BLaER1 (cell line): ENCODE data around the gene CMSS1.

Experiments used
- H3K27ac ChIP-seq: shearing (Covaris generic); formaldehyde crosslinking; 2 replicates; pipeline ENCODE4 v1.8.1; 2022
- H3K27me3 ChIP-seq: shearing (Covaris generic); formaldehyde crosslinking; 2 replicates; pipeline ENCODE4 v1.8.1; 2022
- H3K36me3 ChIP-seq: shearing (Covaris generic); formaldehyde crosslinking; 2 replicates; pipeline ENCODE4 v1.8.1; 2022
- H3K4me1 ChIP-seq: shearing (Covaris generic); formaldehyde crosslinking; 2 replicates; pipeline ENCODE4 v1.8.1; 2022
- H3K4me2 ChIP-seq: shearing (Covaris generic); formaldehyde crosslinking; 2 replicates; pipeline ENCODE4 v1.8.1; 2022
- H3K4me3 ChIP-seq: shearing (Covaris generic); formaldehyde crosslinking; 2 replicates; pipeline ENCODE4 v1.8.1; 2022
- H3K9ac ChIP-seq: shearing (Covaris generic); formaldehyde crosslinking; 2 replicates; pipeline ENCODE4 v1.8.1; 2022
- H3K9me3 ChIP-seq: shearing (Covaris generic); formaldehyde crosslinking; 2 replicates; pipeline ENCODE4 v1.8.1; 2022
- H4K20me1 ChIP-seq: shearing (Covaris generic); formaldehyde crosslinking; 2 replicates; pipeline ENCODE4 v1.8.1; 2022
- Cebpa-rat ChIP-seq: shearing (Covaris generic); IDR thresholded peaks from 2 replicates; pipeline ENCODE4 v1.8.1; 2022

The CMSS1 gene

GRCh38 chr3:99895131-99895696 lies 77.6 kb downstream of the CMSS1 start:
- no peak overlapping the region for H3K9ac ChIP-seq
- no peaks in the 10 kb centered on the region for H3K9me3 ChIP-seq
- peak overlapping the region; percentile 43 for H3K4me2 ChIP-seq
- TF ChIP-seq Cebpa-rat, result no peak
- peaks cover 27% of the 10 kb centered on the region; the same call in 1 of the 2 replicates for H4K20me1 ChIP-seq
- H3K27me3 ChIP-seq, result no peaks in the 10 kb centered on the region
- H3K27ac ChIP-seq, result no peak overlapping the region
- no peaks in the 10 kb centered on the region for H3K36me3 ChIP-seq
- no peak overlapping the region for H3K4me3 ChIP-seq
- H3K4me1 ChIP-seq, result peaks cover 20% of the 10 kb centered on the region

- Histone ChIP-seq H3K36me3 (no peaks in the 10 kb centered on the region), H4K20me1 (peaks cover 27% of the 10 kb centered on the region; the same call in 1 of the 2 replicates), H3K27me3 (no peaks in the 10 kb centered on the region), H3K4me3 (no peak overlapping the region), H3K4me2 (peak overlapping the region; percentile 43), H3K9ac (no peak overlapping the region), H3K27ac (no peak overlapping the region), H3K4me1 (peaks cover 20% of the 10 kb centered on the region), H3K9me3 (no peaks in the 10 kb centered on the region)
- TF ChIP-seq Cebpa-rat, result no peak
These were observed 78.2 kb downstream of the CMSS1 start for GRCh38 chr3:99895703-99896441.

GRCh38 chr3:99896482-99896881 lies 78.8 kb downstream of the CMSS1 start:
- no peak overlapping the region for H3K4me3 ChIP-seq
- TF ChIP-seq Cebpa-rat, result no peak
- H3K9me3 ChIP-seq, result no peaks in the 10 kb centered on the region
- H3K9ac ChIP-seq, result no peak overlapping the region
- peak overlapping the region; percentile 43 for H3K4me2 ChIP-seq
- no peaks in the 10 kb centered on the region for H3K27me3 ChIP-seq
- peaks cover 20% of the 10 kb centered on the region for H3K4me1 ChIP-seq
- peaks cover 27% of the 10 kb centered on the region; the same call in 1 of the 2 replicates for H4K20me1 ChIP-seq
- no peak overlapping the region for H3K27ac ChIP-seq
- H3K36me3 ChIP-seq, result no peaks in the 10 kb centered on the region

GRCh38 chr3:99899603-99900002 lies 81.9 kb downstream of the CMSS1 start:
- Histone ChIP-seq H3K27ac (no peak overlapping the region), H3K9ac (no peak overlapping the region), H3K27me3 (no peaks in the 10 kb centered on the region), H4K20me1 (peaks cover 16% of the 10 kb centered on the region; the same call in 1 of the 2 replicates), H3K36me3 (no peaks in the 10 kb centered on the region), H3K4me3 (no peak overlapping the region), H3K9me3 (no peaks in the 10 kb centered on the region), H3K4me2 (no peak overlapping the region), H3K4me1 (peaks cover 20% of the 10 kb centered on the region)
- TF ChIP-seq Cebpa-rat, result no peak

GRCh38 chr3:99900248-99900647 lies 82.6 kb downstream of the CMSS1 start:
- peaks cover 14% of the 10 kb centered on the region for H3K4me1 ChIP-seq
- no peaks in the 10 kb centered on the region for H3K27me3 ChIP-seq
- H3K36me3 ChIP-seq, result no peaks in the 10 kb centered on the region
- H4K20me1 ChIP-seq, result peaks cover 11% of the 10 kb centered on the region; the same call in 1 of the 2 replicates
- no peak for TF ChIP-seq Cebpa-rat
- H3K9me3 ChIP-seq, result no peaks in the 10 kb centered on the region
- no peak overlapping the region for H3K27ac ChIP-seq
- H3K4me2 ChIP-seq, result no peak overlapping the region
- H3K9ac ChIP-seq, result no peak overlapping the region
- no peak overlapping the region for H3K4me3 ChIP-seq

- no peak overlapping the region for H3K4me3 ChIP-seq
- no peak overlapping the region for H3K27ac ChIP-seq
- peaks cover 3% of the 10 kb centered on the region for H3K4me1 ChIP-seq
- H4K20me1 ChIP-seq, result peaks cover 6% of the 10 kb centered on the region; the same call in 1 of the 2 replicates
- H3K4me2 ChIP-seq, result no peak overlapping the region
- no peaks in the 10 kb centered on the region for H3K27me3 ChIP-seq
- no peaks in the 10 kb centered on the region for H3K36me3 ChIP-seq
- H3K9ac ChIP-seq, result no peak overlapping the region
- H3K9me3 ChIP-seq, result no peaks in the 10 kb centered on the region
- TF ChIP-seq Cebpa-rat, result no peak
These were observed 83.7 kb downstream of the CMSS1 start for GRCh38 chr3:99901200-99901926.

GRCh38 chr3:99902091-99902490 lies 84.4 kb downstream of the CMSS1 start:
- Histone ChIP-seq H3K9me3 (no peaks in the 10 kb centered on the region), H3K27ac (no peak overlapping the region), H3K36me3 (no peaks in the 10 kb centered on the region), H3K4me1 (no peaks in the 10 kb centered on the region), H3K4me2 (no peak overlapping the region), H3K27me3 (no peaks in the 10 kb centered on the region), H3K4me3 (no peak overlapping the region), H4K20me1 (peaks cover 6% of the 10 kb centered on the region; the same call in 1 of the 2 replicates), H3K9ac (no peak overlapping the region)
- no peak for TF ChIP-seq Cebpa-rat

GRCh38 chr3:99903869-99904268 lies 86.2 kb downstream of the CMSS1 start:
- Histone ChIP-seq H3K9me3 (no peaks in the 10 kb centered on the region), H3K36me3 (no peaks in the 10 kb centered on the region), H3K4me2 (no peak overlapping the region), H3K9ac (no peak overlapping the region), H3K27me3 (no peaks in the 10 kb centered on the region), H3K27ac (no peak overlapping the region), H4K20me1 (peaks cover 6% of the 10 kb centered on the region; the same call in 1 of the 2 replicates), H3K4me1 (no peaks in the 10 kb centered on the region), H3K4me3 (no peak overlapping the region)
- no peak for TF ChIP-seq Cebpa-rat

- peaks cover 6% of the 10 kb centered on the region; the same call in 1 of the 2 replicates for H4K20me1 ChIP-seq
- no peaks in the 10 kb centered on the region for H3K27me3 ChIP-seq
- TF ChIP-seq Cebpa-rat, result no peak
- H3K9me3 ChIP-seq, result no peaks in the 10 kb centered on the region
- H3K27ac ChIP-seq, result no peak overlapping the region
- H3K4me3 ChIP-seq, result no peak overlapping the region
- no peaks in the 10 kb centered on the region for H3K4me1 ChIP-seq
- no peak overlapping the region for H3K4me2 ChIP-seq
- H3K36me3 ChIP-seq, result peaks cover 9% of the 10 kb centered on the region
- H3K9ac ChIP-seq, result no peak overlapping the region
These were observed 90.4 kb downstream of the CMSS1 start for GRCh38 chr3:99907959-99908544.
